AG09309 (cell line): ENCODE measurements around the gene URAD.

Experiments
- DNase-seq: peaks from one replicate; pipeline ENCODE4 v3.0.0-alpha.2; 2010; ENCODE audit warnings: low read depth
- H3K4me3 ChIP-seq: 2 replicates; pipeline ENCODE4 v1.5.1; 2011; ENCODE audit warnings: mild to moderate bottlenecking, low read depth, low read length, moderate library complexity; ENCODE audit not compliant: control insufficient read depth
- CTCF ChIP-seq: IDR thresholded peaks from 2 replicates; pipeline ENCODE4 v1.5.1; 2011; ENCODE audit warnings: mild to moderate bottlenecking, low read depth, low read length, inconsistent platforms; ENCODE audit not compliant: insufficient read depth, control insufficient read depth; ENCODE audit errors: missing control alignments

The URAD gene

GRCh38 chr13:27981006-27981708 is 7.3 kb downstream of the URAD start:
- no peak overlapping the region for H3K4me3 ChIP-seq
- no peak for DNase-seq
- TF ChIP-seq CTCF, result no peak

DNA sequence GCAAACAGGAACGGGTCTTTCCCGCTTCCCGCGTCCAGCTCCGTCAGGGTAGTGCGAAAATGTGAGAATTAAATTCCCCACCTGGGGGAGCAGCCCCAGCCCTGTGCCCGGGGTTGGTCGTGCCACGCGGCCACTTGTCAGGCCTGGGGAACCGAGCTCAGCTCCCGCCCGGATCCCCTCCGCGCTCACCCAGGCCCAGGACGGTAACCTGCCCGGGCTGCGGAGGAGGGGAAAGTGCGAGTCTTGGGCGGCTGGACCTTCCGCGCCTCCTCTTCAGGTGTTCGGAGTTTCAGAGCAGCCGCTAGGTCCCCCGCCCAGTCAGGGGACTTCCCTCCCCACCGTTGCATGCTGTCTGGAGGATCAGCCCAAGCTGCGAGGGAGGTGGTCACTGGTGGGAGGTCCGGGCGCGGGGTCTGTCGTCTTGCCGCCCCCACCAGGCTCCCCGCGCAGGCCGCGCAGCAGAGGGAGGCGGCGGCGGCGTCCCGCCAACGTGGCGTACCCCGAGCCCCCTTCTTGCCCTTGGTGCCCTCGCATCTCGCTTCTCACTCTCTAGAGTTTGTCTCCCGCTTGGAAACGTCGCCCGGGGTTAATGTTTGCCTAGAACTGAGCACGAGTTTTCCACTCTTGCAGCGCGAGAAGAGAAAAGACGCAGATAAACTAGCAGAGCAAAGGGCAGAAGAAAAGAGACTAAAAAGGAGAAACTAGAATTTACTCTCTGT is 8.1 kb downstream of the URAD start:
- no peak for TF ChIP-seq CTCF
- no peak overlapping the region for H3K4me3 ChIP-seq

DNA sequence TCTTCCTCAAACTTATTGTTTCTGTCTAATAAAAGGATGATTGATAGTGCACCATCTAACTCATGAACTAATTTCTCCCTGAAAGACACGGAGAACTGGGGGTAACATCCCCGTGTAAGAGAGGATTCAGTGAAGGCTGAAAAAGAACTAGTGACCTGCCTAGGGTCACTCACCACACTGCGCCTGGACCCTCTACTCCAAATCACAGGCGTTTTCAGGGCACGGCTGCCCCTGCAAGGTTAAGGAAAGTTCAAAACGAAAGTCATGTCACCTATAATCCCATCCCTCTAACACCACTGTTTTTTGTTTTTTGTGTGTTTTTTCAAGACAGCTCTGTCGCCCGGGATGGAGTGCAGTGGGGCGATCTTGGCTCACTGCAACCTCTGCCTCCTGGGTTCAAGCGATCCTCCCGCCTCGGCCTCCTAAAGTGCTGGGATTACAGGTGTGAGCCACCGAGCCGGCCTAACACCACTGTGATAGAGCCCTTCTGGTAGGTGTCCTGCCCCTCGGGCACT is 8.7 kb downstream of the URAD start:
- no peak overlapping the region for H3K4me3 ChIP-seq
- DNase-seq, result no peak
- no peak for TF ChIP-seq CTCF

More for the DNA sequence above, 8.1 kb downstream of the URAD start:
- no peak for DNase-seq

GRCh38 chr13:27979001-27979643 is 9.4 kb downstream of the URAD start:
- no peak for DNase-seq
- H3K4me3 ChIP-seq, result no peak overlapping the region

GRCh38 chr13:27978301-27978968 is 10.1 kb downstream of the URAD start:
- DNase-seq, result no peak
- no peak overlapping the region for H3K4me3 ChIP-seq
- TF ChIP-seq CTCF, result no peak

More at GRCh38 chr13:27979001-27979643, 9.4 kb downstream of the URAD start:
- no peak for TF ChIP-seq CTCF

GRCh38 chr13:27977476-27978300 is 10.8 kb downstream of the URAD start:
- TF ChIP-seq CTCF, result no peak
- DNase-seq, result no peak
- no peak overlapping the region for H3K4me3 ChIP-seq
